AG09319 (cell line): Measurements from ENCODE around the gene SOWAHA.
"Not testable (repeated sequence)": the region's sequence is repeated elsewhere in the genome, so short reads cannot be mapped to it uniquely, and the experiment has no call there.

ENCODE experiments used
- DNase-seq: peaks from one replicate; pipeline ENCODE4 v3.0.0-alpha.2; 2010; ENCODE audit warnings: low read depth; ENCODE audit errors: extremely low read depth
- TF ChIP-seq, protein P1 (sequence below): IDR thresholded peaks from 2 replicates; pipeline ENCODE4 v1.5.1; 2011; ENCODE audit warnings: low read depth, mild to moderate bottlenecking, inconsistent platforms, low read length, moderate library complexity

Gene SOWAHA

DNA sequence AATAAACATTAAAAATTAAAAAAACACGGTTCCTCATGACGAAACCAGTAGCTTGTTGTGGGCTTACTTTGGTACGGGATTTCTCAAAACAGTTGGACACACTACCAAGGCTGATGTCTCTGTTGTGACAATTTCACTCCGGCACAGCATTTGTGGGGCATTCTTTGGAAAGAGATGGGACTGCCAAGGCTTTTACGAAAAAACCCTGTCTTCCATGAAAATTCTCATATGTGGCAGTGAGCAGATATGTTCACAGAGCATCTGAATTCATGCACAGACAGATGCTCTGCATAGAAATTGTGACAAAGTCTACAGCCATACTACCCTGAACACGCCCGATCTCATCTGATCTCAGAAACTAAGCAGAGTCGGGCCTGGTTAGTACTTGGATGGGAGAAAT, 35.2 kb downstream of the SOWAHA start:
- TF ChIP-seq, protein P1, sequence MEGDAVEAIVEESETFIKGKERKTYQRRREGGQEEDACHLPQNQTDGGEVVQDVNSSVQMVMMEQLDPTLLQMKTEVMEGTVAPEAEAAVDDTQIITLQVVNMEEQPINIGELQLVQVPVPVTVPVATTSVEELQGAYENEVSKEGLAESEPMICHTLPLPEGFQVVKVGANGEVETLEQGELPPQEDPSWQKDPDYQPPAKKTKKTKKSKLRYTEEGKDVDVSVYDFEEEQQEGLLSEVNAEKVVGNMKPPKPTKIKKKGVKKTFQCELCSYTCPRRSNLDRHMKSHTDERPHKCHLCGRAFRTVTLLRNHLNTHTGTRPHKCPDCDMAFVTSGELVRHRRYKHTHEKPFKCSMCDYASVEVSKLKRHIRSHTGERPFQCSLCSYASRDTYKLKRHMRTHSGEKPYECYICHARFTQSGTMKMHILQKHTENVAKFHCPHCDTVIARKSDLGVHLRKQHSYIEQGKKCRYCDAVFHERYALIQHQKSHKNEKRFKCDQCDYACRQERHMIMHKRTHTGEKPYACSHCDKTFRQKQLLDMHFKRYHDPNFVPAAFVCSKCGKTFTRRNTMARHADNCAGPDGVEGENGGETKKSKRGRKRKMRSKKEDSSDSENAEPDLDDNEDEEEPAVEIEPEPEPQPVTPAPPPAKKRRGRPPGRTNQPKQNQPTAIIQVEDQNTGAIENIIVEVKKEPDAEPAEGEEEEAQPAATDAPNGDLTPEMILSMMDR, result no peak
- no peak for DNase-seq

DNA sequence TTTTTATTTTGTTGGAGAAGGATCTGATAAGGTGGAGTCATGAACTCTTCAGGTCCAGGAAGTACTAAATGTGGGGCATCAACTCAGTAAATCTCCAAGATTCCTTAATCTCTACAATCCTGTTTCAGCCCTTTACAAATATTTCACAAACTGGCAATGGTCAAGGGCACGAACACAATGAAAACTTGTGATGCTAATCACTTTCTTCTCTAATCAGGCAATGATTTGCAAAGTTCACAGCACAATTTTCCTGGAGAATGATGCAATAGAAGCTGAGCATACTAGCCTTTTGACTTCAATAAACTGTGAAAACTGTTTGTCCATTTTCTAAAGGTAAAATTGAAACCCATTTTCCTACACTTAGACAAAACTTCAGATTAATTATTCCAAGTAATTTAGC, 36.2 kb downstream of the SOWAHA start:
- no peak for DNase-seq
- TF ChIP-seq, protein P1, result no peak

DNA sequence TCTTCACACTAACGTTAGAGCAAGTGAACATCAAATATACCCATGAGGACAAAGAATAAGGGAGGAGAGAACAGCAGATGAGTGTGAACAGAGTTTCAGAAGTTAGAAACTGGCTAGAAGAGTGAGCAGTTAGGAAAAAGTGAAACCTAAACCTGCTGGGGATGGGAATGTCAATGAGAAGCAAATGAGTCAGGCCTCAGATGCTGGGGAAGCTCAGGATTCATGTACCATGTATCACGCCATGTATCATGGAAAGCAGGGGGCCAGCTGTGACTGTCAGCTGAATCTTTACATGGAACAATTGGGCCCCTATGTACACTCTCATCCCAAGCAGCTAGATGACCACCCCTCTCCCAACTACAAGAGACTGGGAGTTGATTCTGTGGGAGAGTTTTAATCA, 37.0 kb downstream of the SOWAHA start:
- TF ChIP-seq, protein P1, result no peak
- no peak for DNase-seq

DNA sequence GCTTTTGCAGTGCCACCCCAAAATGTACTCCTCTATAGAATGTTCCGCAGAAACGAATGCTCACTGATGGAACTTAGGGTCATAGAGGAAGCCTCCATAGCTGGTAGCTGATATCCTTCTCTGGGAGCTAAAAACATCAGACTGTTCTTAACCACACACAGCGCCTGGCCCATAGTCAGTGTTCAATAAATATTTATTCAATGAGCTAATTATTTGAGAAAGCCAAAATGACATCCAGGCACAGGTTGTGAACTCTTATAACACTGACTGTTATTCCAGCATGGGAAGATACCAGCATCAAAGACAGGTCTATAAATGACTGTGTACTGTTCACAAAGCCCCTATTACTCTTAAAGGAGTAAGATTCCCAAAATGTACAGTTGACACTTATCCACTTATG, 40.2 kb downstream of the SOWAHA start:
- TF ChIP-seq, protein P1, result no peak
- no peak for DNase-seq

DNA sequence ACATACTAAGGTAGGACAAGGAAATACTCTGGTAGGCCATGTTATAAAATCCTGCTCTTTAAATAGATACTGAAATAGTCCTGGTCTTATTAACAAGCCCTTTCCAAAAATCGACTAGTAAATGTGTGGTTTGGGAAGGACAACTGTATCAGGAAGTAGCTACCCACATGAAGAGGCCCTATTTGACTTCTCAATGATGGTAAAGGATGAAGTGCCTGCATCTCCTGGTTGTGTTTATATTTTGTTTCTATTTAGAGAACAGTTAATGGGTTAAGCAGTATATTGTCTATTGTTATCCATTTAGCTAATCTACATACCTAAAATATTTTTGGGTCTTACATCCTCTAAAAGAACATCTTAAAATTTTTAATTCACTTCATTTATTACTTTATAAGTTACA, 40.7 kb downstream of the SOWAHA start:
- DNase-seq, result no peak
- TF ChIP-seq, protein P1, result no peak

DNA sequence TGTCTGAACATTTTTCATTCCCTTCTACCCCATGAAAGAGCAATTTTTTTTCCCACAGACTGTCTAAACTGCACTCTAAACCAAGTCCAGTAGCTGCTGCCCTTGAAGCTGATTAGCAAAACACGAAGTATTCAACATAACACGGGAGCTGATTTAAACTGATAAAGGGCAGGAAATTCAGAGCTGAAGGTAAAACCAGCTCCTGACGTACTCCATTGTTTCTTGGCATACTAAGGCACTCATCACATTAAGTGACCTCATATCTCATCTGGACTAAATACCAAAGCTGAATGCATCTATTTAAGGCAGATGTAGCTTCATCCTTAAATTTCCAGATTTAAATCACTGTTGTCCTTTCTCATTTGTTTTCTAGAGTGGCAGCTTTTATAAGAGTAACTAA, 41.2 kb downstream of the SOWAHA start:
- TF ChIP-seq, protein P1, result no peak
- DNase-seq, result no peak

DNA sequence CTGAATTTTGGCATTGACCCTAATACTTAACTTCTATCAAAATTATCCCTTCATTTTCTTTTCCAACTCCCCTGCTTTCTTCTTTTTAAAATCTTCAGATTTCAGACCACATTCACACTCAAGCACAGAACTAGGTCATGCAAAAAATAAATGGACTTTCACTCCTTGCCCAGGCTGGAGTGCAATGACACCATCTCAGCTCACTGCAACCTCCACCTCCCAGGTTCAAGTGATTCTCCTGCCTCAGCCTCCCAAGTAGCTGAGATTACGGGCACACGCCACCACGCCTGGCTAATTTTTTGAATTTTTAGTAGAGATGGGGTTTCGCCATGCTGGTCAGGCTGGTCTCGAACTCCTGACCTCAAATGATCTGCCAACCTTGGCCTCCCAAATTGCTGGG, 41.9 kb downstream of the SOWAHA start:
- DNase-seq, result not testable (repeated sequence)

DNA sequence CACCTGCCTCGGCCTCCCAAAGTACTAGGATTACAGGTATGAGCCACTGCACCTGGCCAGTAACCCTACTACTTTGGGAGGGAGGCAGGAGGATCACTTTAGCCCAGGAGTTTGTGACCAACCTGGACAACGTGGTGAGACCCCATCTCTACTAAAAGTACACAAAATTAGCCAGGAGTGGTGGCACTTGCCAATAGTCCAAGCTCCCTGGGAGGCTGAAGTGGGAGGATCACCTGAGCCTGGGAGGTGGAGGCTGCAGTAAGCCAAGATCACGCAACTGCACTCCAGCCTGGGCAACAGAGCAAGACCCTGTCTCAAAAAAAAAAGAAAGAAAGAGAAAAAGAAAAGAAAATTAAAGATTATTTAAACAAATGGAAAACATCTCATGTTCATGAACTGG, 42.9 kb downstream of the SOWAHA start:
- no peak for DNase-seq
- TF ChIP-seq, protein P1, result no peak
